Omental fat pad (tissue), 4 donors: ENCODE results near the gene ITGA2B. TPM values are rescaled to one million over a fixed set of nuclear protein-coding genes. Genes with fewer than 3 reads are reported as not detected.
"Not testable (repeated sequence)": the region's sequence is repeated elsewhere in the genome, so short reads cannot be mapped to it uniquely, and the experiment has no call there.

Experiments
- ATAC-seq: fragments of 150-250 bp; one replicate; pipeline ENCODE4 v1.9.1; 2016; ENCODE audit warnings: mild to moderate bottlenecking, moderate library complexity; ENCODE audit not compliant: low FRiP score
- DNase-seq: peaks from one replicate; pipeline ENCODE4 v3.0.0-alpha.2; 2019; ENCODE audit warnings: low spot score
- total RNA-seq, 4 donors: library from RNA; depleted of rRNA; stranded (reverse); fragments of >200 nt; gene quantifications; one replicate each; pipeline ENCODE4 v1.1.0, GENCODE V29; 2016
- TF ChIP-seq, protein P1 (sequence below), 3 donors: fragments of 450-650 bp; IDR thresholded peaks; one replicate each; pipeline ENCODE4 v1.5.1; 2016 to 2017; ENCODE audit warnings: antibody characterized with exemption in 3 of 3, mild to moderate bottlenecking in 3 of 3, moderate library complexity in 2 of 3

Gene ITGA2B
- total RNA-seq, 4 donors from 2014 or later: 0.72 to 1.6 (median 1.0) TPM

DNA sequence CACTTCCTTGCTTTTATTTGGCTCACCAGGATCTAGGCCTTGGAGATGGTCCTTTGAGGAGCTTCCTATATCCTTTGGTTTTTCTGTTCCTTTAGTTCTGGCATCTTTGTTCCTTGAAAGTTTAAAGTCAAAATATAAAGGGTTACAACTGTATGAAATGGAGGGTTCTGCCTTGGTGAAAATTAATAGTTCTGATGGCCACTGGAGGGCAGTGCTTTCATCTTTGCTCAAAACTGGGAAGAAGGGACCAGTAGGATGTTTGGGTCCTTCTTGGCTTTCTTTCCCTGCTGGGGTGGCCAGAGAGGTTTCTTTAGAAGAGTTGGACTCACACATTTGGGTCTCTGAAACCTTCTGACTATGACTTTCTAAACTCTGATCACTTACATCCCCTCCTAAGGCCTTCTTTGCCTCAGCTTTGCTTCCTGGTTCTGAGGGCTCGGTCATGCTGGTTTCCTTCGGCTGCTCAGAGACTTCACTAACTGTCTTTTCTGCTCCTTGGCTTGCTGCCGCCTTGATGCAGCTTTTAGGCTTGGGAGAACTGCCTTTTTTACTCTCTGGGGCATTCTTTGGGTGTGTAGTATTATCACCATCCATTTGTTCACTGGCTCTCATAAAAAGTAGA is 10.9 kb upstream of the ITGA2B start:
- TF ChIP-seq, protein P1, sequence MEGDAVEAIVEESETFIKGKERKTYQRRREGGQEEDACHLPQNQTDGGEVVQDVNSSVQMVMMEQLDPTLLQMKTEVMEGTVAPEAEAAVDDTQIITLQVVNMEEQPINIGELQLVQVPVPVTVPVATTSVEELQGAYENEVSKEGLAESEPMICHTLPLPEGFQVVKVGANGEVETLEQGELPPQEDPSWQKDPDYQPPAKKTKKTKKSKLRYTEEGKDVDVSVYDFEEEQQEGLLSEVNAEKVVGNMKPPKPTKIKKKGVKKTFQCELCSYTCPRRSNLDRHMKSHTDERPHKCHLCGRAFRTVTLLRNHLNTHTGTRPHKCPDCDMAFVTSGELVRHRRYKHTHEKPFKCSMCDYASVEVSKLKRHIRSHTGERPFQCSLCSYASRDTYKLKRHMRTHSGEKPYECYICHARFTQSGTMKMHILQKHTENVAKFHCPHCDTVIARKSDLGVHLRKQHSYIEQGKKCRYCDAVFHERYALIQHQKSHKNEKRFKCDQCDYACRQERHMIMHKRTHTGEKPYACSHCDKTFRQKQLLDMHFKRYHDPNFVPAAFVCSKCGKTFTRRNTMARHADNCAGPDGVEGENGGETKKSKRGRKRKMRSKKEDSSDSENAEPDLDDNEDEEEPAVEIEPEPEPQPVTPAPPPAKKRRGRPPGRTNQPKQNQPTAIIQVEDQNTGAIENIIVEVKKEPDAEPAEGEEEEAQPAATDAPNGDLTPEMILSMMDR (IDR thresholded peaks at IDR 0.05): no peak
- ATAC-seq (no peak), DNase-seq (no peak)

GRCh38 chr17:44398692-44399691 is 9.5 kb upstream of the ITGA2B start:
- TF ChIP-seq, protein P1 (IDR thresholded peaks at IDR 0.05): no peak
- no peak for DNase-seq
- peak; percentile 12 for ATAC-seq

DNA sequence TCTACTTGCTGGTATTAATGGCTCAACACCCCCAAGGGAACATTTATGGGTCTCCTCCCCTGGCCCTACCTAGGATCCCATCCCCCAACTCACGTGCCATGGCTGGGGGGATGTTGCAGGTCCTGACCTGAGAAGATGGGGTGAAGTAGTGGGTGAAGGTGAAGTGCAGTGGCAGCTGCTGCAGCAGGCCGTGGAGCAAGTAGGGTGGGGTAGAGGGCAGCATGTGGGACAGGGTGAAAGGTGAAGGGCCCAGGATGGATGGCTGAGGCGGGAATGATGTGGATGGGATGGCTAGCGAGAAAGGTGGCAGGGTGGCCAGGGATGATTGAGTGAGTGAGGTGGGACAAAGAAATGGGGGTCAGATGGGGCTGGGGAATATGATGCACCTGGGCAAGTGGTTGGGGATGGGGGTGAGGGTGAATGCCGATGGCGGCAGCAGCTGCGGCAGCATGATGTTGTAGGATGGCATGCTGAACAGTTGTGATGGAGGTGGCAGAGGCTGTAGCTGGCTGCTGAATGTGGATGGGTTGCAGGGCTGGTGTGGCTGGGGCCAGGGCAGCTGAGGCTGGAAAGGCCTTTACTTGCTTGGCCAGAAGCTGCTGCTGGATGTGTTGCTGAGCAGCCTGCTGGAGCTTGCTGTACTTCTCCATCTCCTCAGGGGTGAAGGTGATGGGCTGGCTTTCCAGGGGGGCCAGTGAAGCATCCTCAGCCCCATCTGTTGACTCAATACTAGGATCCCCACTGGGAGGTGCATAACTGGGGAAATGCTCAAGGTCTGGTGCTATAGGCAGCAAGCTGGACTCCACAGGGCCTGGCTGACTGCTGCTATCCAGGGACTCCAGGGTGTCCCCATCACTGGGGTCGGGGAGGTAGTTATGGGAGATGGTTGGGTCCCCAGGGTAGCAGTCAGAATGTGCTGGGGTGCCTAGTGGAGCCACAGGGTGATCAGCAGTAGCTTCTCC is 8.3 kb upstream of the ITGA2B start:
- DNase-seq (no peak), ATAC-seq (no peak)
- TF ChIP-seq, protein P1 (IDR thresholded peaks at IDR 0.05): no peak

DNA sequence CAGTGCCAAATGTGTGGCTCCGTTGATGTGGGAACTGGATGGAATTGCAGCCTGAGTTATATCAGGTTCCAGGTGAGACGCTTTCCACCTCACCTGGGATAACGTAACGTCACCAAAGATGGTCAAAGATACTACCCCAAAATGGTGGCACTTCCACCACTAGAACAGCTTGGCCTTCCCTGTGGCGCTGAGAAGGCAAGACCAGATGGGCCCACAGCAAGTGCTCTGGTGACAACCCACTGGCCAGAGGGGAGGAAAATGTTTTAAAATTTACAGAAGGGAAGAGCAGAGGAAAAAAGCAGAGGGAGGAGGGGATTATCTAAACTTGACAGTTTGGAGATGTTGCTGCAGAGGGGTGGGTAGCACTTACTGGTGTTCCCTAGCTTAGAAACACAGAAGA is 7.5 kb upstream of the ITGA2B start:
- ATAC-seq (no peak), DNase-seq (no peak)
- TF ChIP-seq, protein P1 (IDR thresholded peaks at IDR 0.05): no peak

GRCh38 chr17:44394833-44395232 is 5.4 kb upstream of the ITGA2B start:
- TF ChIP-seq, protein P1 (IDR thresholded peaks at IDR 0.05): no peak
- DNase-seq (no peak), ATAC-seq (no peak)

- not testable (repeated sequence) for DNase-seq, ATAC-seq
These were observed 4.7 kb upstream of the ITGA2B start for GRCh38 chr17:44394112-44394511.
